NCI-H1105 treated with DMSO at 0.1 percent for 48 hours (cell line): Measurements from ENCODE around the gene SELENOM.

Source experiments
- DNase-seq: peaks from one replicate; lab custom pipeline; 2025; lab: John Stamatoyannopoulos, UW

SELENOM gene

GRCh38 chr22:31107178-31107893, at the start of gene SELENOM:
Gene SELENOM (minus strand): TSS chr22:31107568. CDS start chr22:31107505, 63 bp downstream.
- no peak for DNase-seq

- DNase-seq: no peak
Measured at GRCh38 chr22:31155422-31155821, 48.1 kb upstream of the SELENOM start.

- no peak for DNase-seq
Measured at GRCh38 chr22:31154975-31155374, 47.6 kb upstream of the SELENOM start.

- DNase-seq: no peak
Measured at GRCh38 chr22:31153357-31153756, 46.0 kb upstream of the SELENOM start.

GRCh38 chr22:31151872-31152271, 44.5 kb upstream of the SELENOM start:
- DNase-seq: no peak

- DNase-seq: no peak
Measured at GRCh38 chr22:31150615-31151014, 43.2 kb upstream of the SELENOM start.

GRCh38 chr22:31148953-31149627, 41.7 kb upstream of the SELENOM start:
- peak; percentile 62 for DNase-seq

GRCh38 chr22:31148488-31148887, 41.1 kb upstream of the SELENOM start:
- no peak for DNase-seq

GRCh38 chr22:31144223-31144622, 36.9 kb upstream of the SELENOM start:
- DNase-seq: no peak

- no peak for DNase-seq
Measured at GRCh38 chr22:31143537-31143936, 36.2 kb upstream of the SELENOM start.

- DNase-seq: no peak
Measured at GRCh38 chr22:31143038-31143437, 35.7 kb upstream of the SELENOM start.

- no peak for DNase-seq
Measured at GRCh38 chr22:31142285-31142684, 34.9 kb upstream of the SELENOM start.

- no peak for DNase-seq
Measured at GRCh38 chr22:31141551-31141950, 34.2 kb upstream of the SELENOM start.

GRCh38 chr22:31140746-31141145, 33.4 kb upstream of the SELENOM start:
- DNase-seq: no peak

GRCh38 chr22:31139866-31140716, 32.7 kb upstream of the SELENOM start, which contains the start of gene PLA2G3:
Gene PLA2G3 (minus strand): TSS chr22:31140508. CDS start chr22:31140354, 154 bp downstream.
- peak; percentile 93 for DNase-seq

GRCh38 chr22:31139066-31139465, 31.7 kb upstream of the SELENOM start:
- no peak for DNase-seq

- no peak for DNase-seq
Measured at GRCh38 chr22:31138126-31138525, 30.8 kb upstream of the SELENOM start.

- no peak for DNase-seq
Measured at GRCh38 chr22:31137721-31138120, 30.4 kb upstream of the SELENOM start.

GRCh38 chr22:31136711-31137110, 29.3 kb upstream of the SELENOM start:
- no peak for DNase-seq

GRCh38 chr22:31136155-31136554, 28.8 kb upstream of the SELENOM start:
- no peak for DNase-seq

GRCh38 chr22:31135706-31136105, 28.3 kb upstream of the SELENOM start:
- DNase-seq: no peak

GRCh38 chr22:31134688-31135087, 27.3 kb upstream of the SELENOM start:
- DNase-seq: no peak

GRCh38 chr22:31133911-31134310, 26.5 kb upstream of the SELENOM start:
- DNase-seq: no peak
